ENCODE measurements around the gene IRAK4.

Gene IRAK4

GRCh38 chr12:43836475-43836989, 77.8 kb downstream of the IRAK4 start:
- peak; percentile 11 for DNase-seq (ENCODE audit: low spot score)

Data from hepatic stellate cell (primary cell).